Lung (tissue), 12 donors: ENCODE results near the gene ACOT13. TPM values are rescaled to one million over a fixed set of nuclear protein-coding genes. Genes with fewer than 3 reads are reported as not detected.

Experiments
- ATAC-seq: fragments of 200-7000 bp; cut with Tn5 transposase; one replicate; pipeline ENCODE4 v1.9.1; 2020; ENCODE audit warnings: moderate number of reproducible peaks; ENCODE audit not compliant: insufficient read depth, low FRiP score
- DNase-seq, 3 donors: peaks; one replicate each; pipeline ENCODE4 v3.0.0-alpha.2; 2013 to 2017
- H3K27ac ChIP-seq, 2 donors: one replicate each; pipeline ENCODE4 v1.5.1; 2013; ENCODE audit warnings: mild to moderate bottlenecking in 2 of 2, moderate library complexity in 2 of 2, control low read depth in 1 of 2, inconsistent platforms in 1 of 2, low read depth in 1 of 2, low read length in 1 of 2
- H3K27me3 ChIP-seq, 3 donors: one replicate each; pipeline ENCODE4 v1.5.1; 2013; ENCODE audit warnings: low read length in 2 of 3; ENCODE audit not compliant: control insufficient read depth in 3 of 3, insufficient read depth in 3 of 3
- H3K36me3 ChIP-seq, 4 donors: one replicate each; pipeline ENCODE4 v1.5.1; 2013; ENCODE audit warnings: low read length in 4 of 4, mild to moderate bottlenecking in 1 of 4, moderate library complexity in 1 of 4; ENCODE audit not compliant: control insufficient read depth in 4 of 4, insufficient read depth in 4 of 4
- H3K4me1 ChIP-seq, 5 donors: one replicate each; pipeline ENCODE4 v1.5.1; 2013; ENCODE audit warnings: low read length in 5 of 5, mild to moderate bottlenecking in 2 of 5, moderate library complexity in 1 of 5; ENCODE audit not compliant: control insufficient read depth in 5 of 5, insufficient read depth in 5 of 5
- H3K4me3 ChIP-seq: one replicate; pipeline ENCODE4 v1.5.1; 2013; ENCODE audit warnings: mild to moderate bottlenecking, control low read depth, moderate library complexity
- H3K9ac ChIP-seq, 2 donors: one replicate each; pipeline ENCODE4 v1.5.1; 2013; ENCODE audit warnings: low read length in 2 of 2, control low read depth in 1 of 2; ENCODE audit not compliant: insufficient read depth in 1 of 2
- H3K9me3 ChIP-seq, 4 donors: one replicate each; pipeline ENCODE4 v1.5.1; 2013; ENCODE audit warnings: low read length in 3 of 4, mild to moderate bottlenecking in 1 of 4, moderate library complexity in 1 of 4; ENCODE audit not compliant: control insufficient read depth in 4 of 4, insufficient read depth in 3 of 4
- WGBS, 2 donors: extraction: QIAGEN DNeasy Blood & Tissue Kit; methylation state at CpG; one replicate each; pipeline ENCODE4 v1.1.7; 2013; 5-methylcytosine and 5-hydroxymethylcytosine counted together
- polyA plus RNA-seq, 2 donors: library from polyadenylated mRNA; stranded (reverse); fragments of 200-250 nt; gene quantifications; one replicate each; pipeline ENCODE4 v1.2.1, GENCODE V29; 2013
- total RNA-seq, 2 donors: library from RNA; depleted of rRNA in 1 of 2; stranded (reverse); fragments of >200 nt in 1 of 2; gene quantifications; one replicate each; pipeline ENCODE4 v1.2.1, GENCODE V29; 2014 to 2021
- TF ChIP-seq, protein P1 (sequence below): IDR thresholded peaks from 2 replicates; pipeline ENCODE4 v1.5.1; 2012; ENCODE audit warnings: mild to moderate bottlenecking; ENCODE audit errors: control extremely low read depth, extremely low read depth
- donor health status: control.
- donor health status: control.
- donor health status: Bipolar disorder and iron deficiency.
- donor health status: healthy.
- donor health status: DM: yes; HTN: yes; CAD: no.

ACOT13 gene
- total and polyA plus RNA-seq, 4 donors, result 4.7 to 59.3 (median 14.3) TPM

DNA sequence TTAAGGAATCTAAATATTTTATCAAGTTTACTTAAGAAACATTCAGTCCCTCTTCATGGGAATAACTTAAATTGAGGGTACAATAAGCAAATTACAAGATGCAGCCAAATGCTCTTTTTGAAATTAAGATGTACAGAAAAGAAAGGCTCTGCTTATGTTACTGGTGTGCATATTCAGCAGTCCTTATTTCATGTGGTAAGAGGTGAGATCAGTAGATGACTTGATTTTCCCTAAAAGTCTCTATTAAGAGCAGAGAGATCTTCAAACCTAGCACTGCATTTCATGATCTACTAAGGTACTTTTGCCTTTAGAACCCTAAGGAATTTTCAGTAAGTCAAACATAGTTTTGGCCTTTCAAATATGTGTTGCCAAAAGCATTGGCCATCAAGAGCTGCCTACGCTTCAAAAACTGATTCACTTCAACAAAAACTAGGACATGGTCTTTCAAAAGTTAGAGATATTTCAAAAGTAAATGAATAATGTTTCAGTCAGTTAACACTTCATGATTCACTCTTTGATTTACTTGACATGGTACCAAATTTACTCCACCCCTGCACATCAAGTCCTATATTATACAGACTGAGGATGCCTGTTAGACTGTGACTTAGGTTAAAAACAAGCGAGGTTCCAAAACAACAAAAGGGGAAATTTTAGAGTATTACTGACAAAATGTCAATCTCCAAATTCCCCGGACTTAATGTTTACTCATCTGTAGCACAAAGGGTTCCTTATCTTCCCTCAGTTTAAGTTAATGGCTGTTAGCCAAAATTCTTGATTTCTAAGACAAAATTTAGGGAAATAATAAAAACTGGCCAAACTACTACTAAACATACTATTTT is 32.9 kb downstream of the ACOT13 start:
- peak in 1 of 3 donors; percentile 23 for DNase-seq
- WGBS, 2 donors, result 47 to 71% methylated on average over 3 of the region's 3 CpGs
- H3K4me1 ChIP-seq, result peaks cover 0 to 4% (median 0%) of the 10 kb centered on the region in 5 donors
- H3K9me3 ChIP-seq, result no peaks in the 10 kb centered on the region
- peak overlapping the region in 1 of 2 donors; percentile 9 for H3K27ac ChIP-seq
- ATAC-seq, result peak; percentile 19
- TF ChIP-seq, protein P1, sequence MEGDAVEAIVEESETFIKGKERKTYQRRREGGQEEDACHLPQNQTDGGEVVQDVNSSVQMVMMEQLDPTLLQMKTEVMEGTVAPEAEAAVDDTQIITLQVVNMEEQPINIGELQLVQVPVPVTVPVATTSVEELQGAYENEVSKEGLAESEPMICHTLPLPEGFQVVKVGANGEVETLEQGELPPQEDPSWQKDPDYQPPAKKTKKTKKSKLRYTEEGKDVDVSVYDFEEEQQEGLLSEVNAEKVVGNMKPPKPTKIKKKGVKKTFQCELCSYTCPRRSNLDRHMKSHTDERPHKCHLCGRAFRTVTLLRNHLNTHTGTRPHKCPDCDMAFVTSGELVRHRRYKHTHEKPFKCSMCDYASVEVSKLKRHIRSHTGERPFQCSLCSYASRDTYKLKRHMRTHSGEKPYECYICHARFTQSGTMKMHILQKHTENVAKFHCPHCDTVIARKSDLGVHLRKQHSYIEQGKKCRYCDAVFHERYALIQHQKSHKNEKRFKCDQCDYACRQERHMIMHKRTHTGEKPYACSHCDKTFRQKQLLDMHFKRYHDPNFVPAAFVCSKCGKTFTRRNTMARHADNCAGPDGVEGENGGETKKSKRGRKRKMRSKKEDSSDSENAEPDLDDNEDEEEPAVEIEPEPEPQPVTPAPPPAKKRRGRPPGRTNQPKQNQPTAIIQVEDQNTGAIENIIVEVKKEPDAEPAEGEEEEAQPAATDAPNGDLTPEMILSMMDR, result no peak
- no peak overlapping the region for H3K4me3 ChIP-seq
- H3K9ac ChIP-seq, result peak overlapping the region in 1 of 2 donors; percentile 7
- peaks cover 3 to 32% (median 12%) of the 10 kb centered on the region in 4 donors for H3K36me3 ChIP-seq
- no peaks in the 10 kb centered on the region for H3K27me3 ChIP-seq

DNA sequence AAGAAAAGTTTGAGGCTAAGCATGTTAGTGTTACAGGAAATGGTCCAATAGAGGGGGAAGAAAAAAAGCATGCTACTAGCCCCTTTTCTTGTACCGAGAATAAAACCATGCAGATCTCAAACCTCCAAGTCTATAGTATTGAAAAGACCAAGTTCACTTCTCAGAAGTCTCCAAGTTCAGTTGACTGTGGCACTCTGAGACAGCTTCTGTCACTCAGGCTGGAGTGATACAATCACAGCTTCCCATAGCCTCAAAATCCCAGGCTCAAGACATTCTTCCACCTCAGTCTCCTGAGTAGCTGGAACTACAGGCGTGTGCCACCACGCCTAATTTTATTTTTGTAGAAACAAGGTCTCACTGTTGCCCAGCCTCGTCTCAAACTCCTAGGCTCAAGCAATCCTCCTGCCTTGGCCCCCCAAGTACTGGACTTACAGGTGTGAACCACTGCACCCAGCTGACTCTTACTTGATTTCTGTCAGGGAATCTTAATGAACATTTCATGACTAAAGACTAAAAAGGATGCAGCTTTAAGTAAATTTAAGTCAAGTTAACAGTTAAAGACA is 35.9 kb downstream of the ACOT13 start:
- H3K27ac ChIP-seq, result no peak overlapping the region
- H3K27me3 ChIP-seq, result no peaks in the 10 kb centered on the region
- H3K4me3 ChIP-seq, result no peak overlapping the region
- peaks cover 0 to 4% (median 0%) of the 10 kb centered on the region in 5 donors for H3K4me1 ChIP-seq
- no peak overlapping the region for H3K9ac ChIP-seq
- ATAC-seq, result no peak
- 79 to 80% methylated on average over 4 of the region's 4 CpGs for WGBS, 2 donors
- TF ChIP-seq, protein P1, result no peak
- no peak for DNase-seq
- no peaks in the 10 kb centered on the region for H3K9me3 ChIP-seq
- H3K36me3 ChIP-seq, result peaks cover 10 to 52% (median 28%) of the 10 kb centered on the region in 4 donors

DNA sequence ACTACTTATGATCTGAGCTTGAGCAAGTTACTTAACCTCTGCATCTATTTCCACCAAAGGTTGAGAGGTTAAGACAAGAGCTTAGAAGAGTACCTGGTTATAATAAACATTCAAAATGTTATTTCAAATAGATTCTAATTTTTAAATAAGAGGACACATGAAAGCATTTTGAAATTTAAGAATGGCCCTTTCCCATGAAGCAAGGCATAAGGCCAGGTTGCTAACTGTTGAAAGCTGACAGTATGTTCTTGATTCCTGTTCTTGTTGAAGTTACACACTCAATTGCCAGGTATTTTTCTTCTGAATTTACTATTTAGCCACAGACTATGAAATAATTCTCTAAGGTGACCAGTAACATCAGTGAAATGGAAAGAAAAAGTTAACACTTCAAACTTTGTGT is 37.6 kb downstream of the ACOT13 start:
- peaks cover 0 to 4% (median 0%) of the 10 kb centered on the region in 5 donors for H3K4me1 ChIP-seq
- no peak overlapping the region for H3K27ac ChIP-seq
- DNase-seq, result no peak
- TF ChIP-seq, protein P1, result no peak
- H3K27me3 ChIP-seq, result no peaks in the 10 kb centered on the region
- H3K9ac ChIP-seq, result no peak overlapping the region
- no peak overlapping the region for H3K4me3 ChIP-seq
- H3K9me3 ChIP-seq, result no peaks in the 10 kb centered on the region
- peaks cover 17 to 66% (median 37%) of the 10 kb centered on the region in 4 donors for H3K36me3 ChIP-seq
- no peak for ATAC-seq
